K562 (cell line): ENCODE results near the gene VPREB3. TPM values are rescaled to one million over a fixed set of nuclear protein-coding genes. Genes with fewer than 3 reads are reported as not detected.
A peak's percentile ranks its signal among the peaks of the same experiment; 100 is the strongest.

Experiments
- BRD4 ChIP-seq: fragments of 200-600 bp; sonication (generic); IDR thresholded peaks from 2 replicates; pipeline ENCODE4 v1.6.1; 2017; ENCODE audit warnings: inconsistent platforms
- CC2D1A ChIP-seq: fragments of 450-650 bp; IDR thresholded peaks from 2 replicates; pipeline ENCODE4 v1.6.1; 2017; ENCODE audit warnings: mild to moderate bottlenecking
- ETV5 ChIP-seq: sonication (generic); formaldehyde crosslinking; IDR thresholded peaks from 2 replicates; pipeline ENCODE4 v1.4.0; 2020; ENCODE audit warnings: low read depth, mild to moderate bottlenecking, missing genetic modification reagents
- JUN ChIP-seq, 2 experiments: sonication (generic) in 1 of 2; formaldehyde crosslinking in 1 of 2; IDR thresholded peaks; 2 replicates each; pipeline versions ENCODE4 v1.6.1 to v1.8.0; 2012 to 2022; ENCODE audit warnings: borderline replicate concordance in 2 of 2, mild to moderate bottlenecking in 2 of 2, improper control_type of control experiment in 1 of 2, low read depth in 1 of 2, low read length in 1 of 2, missing genetic modification reagents in 1 of 2
- MAFK ChIP-seq: IDR thresholded peaks from 2 replicates; pipeline ENCODE4 v1.6.1; 2011; ENCODE audit warnings: low read length, improper control_type of control experiment
- MCM5 ChIP-seq: fragments of 450-650 bp; IDR thresholded peaks from 2 replicates; pipeline ENCODE4 v1.6.1; 2016; ENCODE audit warnings: low read depth
- PHB ChIP-seq: fragments of 250-450 bp; sonication (Bioruptor Pico); IDR thresholded peaks from 2 replicates; pipeline ENCODE4 v1.5.0; 2021
- SAFB2 ChIP-seq: fragments of 200-400 bp; formaldehyde crosslinking; IDR thresholded peaks from 2 replicates; pipeline ENCODE4 v1.6.1; 2018; ENCODE audit warnings: borderline replicate concordance, low read length, low read depth, moderate library complexity; ENCODE audit not compliant: severe bottlenecking
- SMAD1 ChIP-seq: fragments of 150-350 bp; IDR thresholded peaks from 2 replicates; pipeline ENCODE4 v1.6.1; 2014; ENCODE audit warnings: low read length, low read depth; ENCODE audit not compliant: partially characterized antibody
- SPI1 ChIP-seq: IDR thresholded peaks from 2 replicates; pipeline ENCODE4 v1.6.1; 2011; ENCODE audit warnings: low read depth, low read length, control low read depth, borderline replicate concordance
- ZNF212 ChIP-seq: fragments of 450-650 bp; formaldehyde crosslinking; IDR thresholded peaks from 2 replicates; pipeline ENCODE4 v1.4.0; 2020; ENCODE audit warnings: mild to moderate bottlenecking
- polyA plus RNA-seq, 8 experiments: library from polyadenylated mRNA; depleted of rRNA in 4 of 8; stranded (reverse) in 5 of 8; unstranded in 3 of 8; fragments of >200 nt; fragmentation: Nextera tagmentation in 2 of 8; fragmentation: Illumina TruSeq in 1 of 8; extraction: Ambion mirVana in 2 of 8; extraction: Trizol in 1 of 8; gene quantifications; 2 replicates each; pipeline versions ENCODE4 v1.2.1 to v1.2.3, GENCODE V29; 2011 to 2014; ENCODE audit warnings: inconsistent platforms in 1 of 8, missing spikeins in 1 of 8
- total RNA-seq, 7 experiments: library from RNA; depleted of rRNA in 6 of 7; stranded (reverse); fragments of >200 nt in 6 of 7; fragmentation: Illumina TruSeq in 2 of 7; extraction: Trizol in 2 of 7; gene quantifications; 2 replicates each; pipeline versions ENCODE4 v1.2.1 to v1.2.3, GENCODE V29; 2011 to 2021; ENCODE audit warnings: low replicate concordance in 1 of 7
- TF ChIP-seq, protein P1 (sequence below): fragments of 450-650 bp; IDR thresholded peaks from 2 replicates; pipeline ENCODE4 v1.6.1; 2016; ENCODE audit warnings: mild to moderate bottlenecking
- TF ChIP-seq, protein P2 (sequence below), 2 experiments: fragments of 200-800 bp in 1 of 2; sonication (Bioruptor generic) in 1 of 2; sonication (generic) in 1 of 2; formaldehyde crosslinking in 1 of 2; IDR thresholded peaks in 1 of 2; conservative IDR thresholded peaks in 1 of 2; 2 replicates each; pipeline versions ENCODE4 v1.5.0 to v1.6.1; 2016 to 2020; ENCODE audit warnings: missing compliant biosample characterization in 1 of 2, missing genetic modification characterization in 1 of 2, missing genetic modification reagents in 1 of 2
- TF ChIP-seq, protein P3 (sequence below): fragments of 200-800 bp; sonication (Bioruptor generic); IDR thresholded peaks from 2 replicates; pipeline ENCODE4 v1.6.1; 2017; ENCODE audit warnings: missing genetic modification characterization, missing compliant biosample characterization
- TF ChIP-seq, protein P4 (sequence below): sonication (generic); formaldehyde crosslinking; IDR thresholded peaks from 2 replicates; pipeline ENCODE4 v1.5.0; 2020; ENCODE audit warnings: missing genetic modification reagents
- TF ChIP-seq, protein P5 (sequence below): conservative IDR thresholded peaks from 2 replicates; pipeline ENCODE4 v1.6.1; 2011; ENCODE audit warnings: low read depth, mild to moderate bottlenecking, low read length; ENCODE audit not compliant: control insufficient read depth

The VPREB3 gene
- total and polyA plus RNA-seq, 9 of the 15 experiments (the other 6 are each of a cell fraction or from before 2014, with no cell fraction given) = 0.14 to 0.71 (median 0.20) TPM; not detected in 6

DNA sequence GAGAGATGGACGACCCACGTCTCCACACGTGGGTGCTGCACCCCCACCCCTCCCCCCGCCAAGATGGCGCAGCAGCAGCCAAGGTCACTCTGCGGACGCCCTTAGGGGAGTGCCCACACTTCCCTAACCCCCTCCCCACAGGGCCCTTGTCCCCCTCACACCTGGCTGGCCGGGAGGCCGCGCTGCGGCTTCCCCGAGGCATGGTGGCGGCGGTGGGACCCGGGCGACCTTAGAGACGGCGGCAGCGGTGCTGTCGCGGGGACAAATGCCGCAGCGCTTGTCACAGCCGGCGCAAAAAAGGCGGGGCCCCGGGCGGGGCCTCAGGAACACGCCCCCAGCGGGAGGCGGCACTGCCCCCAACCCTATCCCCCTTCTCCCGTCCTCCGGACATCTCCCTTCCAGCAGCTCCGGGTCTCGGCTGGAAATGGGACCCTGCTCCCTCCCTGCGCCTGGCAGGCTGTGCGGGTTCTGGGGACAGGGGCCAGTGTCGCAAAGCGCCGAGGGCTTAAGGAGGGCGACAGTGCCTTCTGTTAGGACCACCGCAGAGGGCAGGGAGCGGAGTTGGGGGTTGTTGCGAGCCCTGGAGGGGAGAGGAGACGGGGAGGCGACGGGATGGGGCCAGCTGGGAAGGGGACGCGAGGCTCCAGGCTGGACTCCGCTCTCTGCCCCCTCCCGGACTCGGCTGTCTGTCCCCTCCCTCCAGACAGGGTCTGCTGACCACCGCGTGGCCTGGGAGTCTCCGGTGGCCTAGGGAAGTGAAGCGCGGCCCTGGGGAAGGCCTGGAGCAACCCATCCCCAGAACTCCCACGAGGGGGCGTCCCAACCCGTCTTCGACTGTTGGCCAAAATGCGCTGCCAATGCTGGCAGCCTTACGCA, 13.7 kb upstream of the VPREB3 start, which contains the start of gene CHCHD10 (continued):
- TF ChIP-seq MCM5 (no peak), MAFK (no peak), BRD4 (no peak; the same call in 1 of the 2 replicates), ZNF212 (CRISPR knock-in tag) (no peak), CC2D1A (no peak), SMAD1 (no peak), JUN (IDR thresholded peaks at IDR 0.05; ENCODE audit: borderline replicate concordance, low read depth, low read length) (no peak; the same call in 1 of the 2 replicates), JUN (CRISPR knock-in tag; IDR thresholded peaks at IDR 0.05; ENCODE audit: borderline replicate concordance) (peak; percentile 60; the same call in 1 of the 2 replicates), SAFB2 (no peak), SPI1 (peak; percentile 57; the same call in 1 of the 2 replicates), PHB (CRISPR knock-in tag) (no peak), ETV5 (CRISPR knock-in tag) (no peak)
- TF ChIP-seq, protein P1, sequence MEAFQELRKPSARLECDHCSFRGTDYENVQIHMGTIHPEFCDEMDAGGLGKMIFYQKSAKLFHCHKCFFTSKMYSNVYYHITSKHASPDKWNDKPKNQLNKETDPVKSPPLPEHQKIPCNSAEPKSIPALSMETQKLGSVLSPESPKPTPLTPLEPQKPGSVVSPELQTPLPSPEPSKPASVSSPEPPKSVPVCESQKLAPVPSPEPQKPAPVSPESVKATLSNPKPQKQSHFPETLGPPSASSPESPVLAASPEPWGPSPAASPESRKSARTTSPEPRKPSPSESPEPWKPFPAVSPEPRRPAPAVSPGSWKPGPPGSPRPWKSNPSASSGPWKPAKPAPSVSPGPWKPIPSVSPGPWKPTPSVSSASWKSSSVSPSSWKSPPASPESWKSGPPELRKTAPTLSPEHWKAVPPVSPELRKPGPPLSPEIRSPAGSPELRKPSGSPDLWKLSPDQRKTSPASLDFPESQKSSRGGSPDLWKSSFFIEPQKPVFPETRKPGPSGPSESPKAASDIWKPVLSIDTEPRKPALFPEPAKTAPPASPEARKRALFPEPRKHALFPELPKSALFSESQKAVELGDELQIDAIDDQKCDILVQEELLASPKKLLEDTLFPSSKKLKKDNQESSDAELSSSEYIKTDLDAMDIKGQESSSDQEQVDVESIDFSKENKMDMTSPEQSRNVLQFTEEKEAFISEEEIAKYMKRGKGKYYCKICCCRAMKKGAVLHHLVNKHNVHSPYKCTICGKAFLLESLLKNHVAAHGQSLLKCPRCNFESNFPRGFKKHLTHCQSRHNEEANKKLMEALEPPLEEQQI = no peak
- TF ChIP-seq, protein P2, sequence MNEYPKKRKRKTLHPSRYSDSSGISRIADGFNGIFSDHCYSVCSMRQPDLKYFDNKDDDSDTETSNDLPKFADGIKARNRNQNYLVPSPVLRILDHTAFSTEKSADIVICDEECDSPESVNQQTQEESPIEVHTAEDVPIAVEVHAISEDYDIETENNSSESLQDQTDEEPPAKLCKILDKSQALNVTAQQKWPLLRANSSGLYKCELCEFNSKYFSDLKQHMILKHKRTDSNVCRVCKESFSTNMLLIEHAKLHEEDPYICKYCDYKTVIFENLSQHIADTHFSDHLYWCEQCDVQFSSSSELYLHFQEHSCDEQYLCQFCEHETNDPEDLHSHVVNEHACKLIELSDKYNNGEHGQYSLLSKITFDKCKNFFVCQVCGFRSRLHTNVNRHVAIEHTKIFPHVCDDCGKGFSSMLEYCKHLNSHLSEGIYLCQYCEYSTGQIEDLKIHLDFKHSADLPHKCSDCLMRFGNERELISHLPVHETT (CRISPR knock-in tag; conservative IDR thresholded peaks at IDR 0.05 in 1 of 2, IDR thresholded peaks at IDR 0.05 in 1 of 2) = no peak
- TF ChIP-seq, protein P3, sequence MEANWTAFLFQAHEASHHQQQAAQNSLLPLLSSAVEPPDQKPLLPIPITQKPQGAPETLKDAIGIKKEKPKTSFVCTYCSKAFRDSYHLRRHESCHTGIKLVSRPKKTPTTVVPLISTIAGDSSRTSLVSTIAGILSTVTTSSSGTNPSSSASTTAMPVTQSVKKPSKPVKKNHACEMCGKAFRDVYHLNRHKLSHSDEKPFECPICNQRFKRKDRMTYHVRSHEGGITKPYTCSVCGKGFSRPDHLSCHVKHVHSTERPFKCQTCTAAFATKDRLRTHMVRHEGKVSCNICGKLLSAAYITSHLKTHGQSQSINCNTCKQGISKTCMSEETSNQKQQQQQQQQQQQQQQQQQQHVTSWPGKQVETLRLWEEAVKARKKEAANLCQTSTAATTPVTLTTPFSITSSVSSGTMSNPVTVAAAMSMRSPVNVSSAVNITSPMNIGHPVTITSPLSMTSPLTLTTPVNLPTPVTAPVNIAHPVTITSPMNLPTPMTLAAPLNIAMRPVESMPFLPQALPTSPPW (CRISPR knock-in tag) = peak; percentile 84
- TF ChIP-seq, protein P4, sequence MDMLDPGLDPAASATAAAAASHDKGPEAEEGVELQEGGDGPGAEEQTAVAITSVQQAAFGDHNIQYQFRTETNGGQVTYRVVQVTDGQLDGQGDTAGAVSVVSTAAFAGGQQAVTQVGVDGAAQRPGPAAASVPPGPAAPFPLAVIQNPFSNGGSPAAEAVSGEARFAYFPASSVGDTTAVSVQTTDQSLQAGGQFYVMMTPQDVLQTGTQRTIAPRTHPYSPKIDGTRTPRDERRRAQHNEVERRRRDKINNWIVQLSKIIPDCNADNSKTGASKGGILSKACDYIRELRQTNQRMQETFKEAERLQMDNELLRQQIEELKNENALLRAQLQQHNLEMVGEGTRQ (CRISPR knock-in tag) = no peak
- TF ChIP-seq, protein P5, sequence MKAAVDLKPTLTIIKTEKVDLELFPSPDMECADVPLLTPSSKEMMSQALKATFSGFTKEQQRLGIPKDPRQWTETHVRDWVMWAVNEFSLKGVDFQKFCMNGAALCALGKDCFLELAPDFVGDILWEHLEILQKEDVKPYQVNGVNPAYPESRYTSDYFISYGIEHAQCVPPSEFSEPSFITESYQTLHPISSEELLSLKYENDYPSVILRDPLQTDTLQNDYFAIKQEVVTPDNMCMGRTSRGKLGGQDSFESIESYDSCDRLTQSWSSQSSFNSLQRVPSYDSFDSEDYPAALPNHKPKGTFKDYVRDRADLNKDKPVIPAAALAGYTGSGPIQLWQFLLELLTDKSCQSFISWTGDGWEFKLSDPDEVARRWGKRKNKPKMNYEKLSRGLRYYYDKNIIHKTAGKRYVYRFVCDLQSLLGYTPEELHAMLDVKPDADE = peak; percentile 56
